Gastroesophageal sphincter (tissue), 4 donors: ENCODE results near the gene SARS1. TPM values are rescaled to one million over a fixed set of nuclear protein-coding genes. Genes with fewer than 3 reads are reported as not detected.

Source experiments
- ATAC-seq: fragments of 150-250 bp; one replicate; pipeline ENCODE4 v1.9.1; 2016; ENCODE audit warnings: mild to moderate bottlenecking, moderate library complexity
- H3K27ac ChIP-seq, 4 donors: fragments of 200-600 bp; sonication (generic) in 3 of 4; 1 replicate in 3 of 4; 2 replicates in 1 of 4; pipeline ENCODE4 v1.5.1; 2016 to 2019
- H3K27me3 ChIP-seq: fragments of 200-600 bp; sonication (generic); one replicate; pipeline ENCODE4 v1.5.1; 2019
- H3K36me3 ChIP-seq, 2 donors: fragments of 200-600 bp; sonication (generic); one replicate each; pipeline ENCODE4 v1.5.1; 2019; ENCODE audit warnings: control low read depth in 1 of 2
- H3K4me1 ChIP-seq, 3 donors: fragments of 200-600 bp; sonication (generic); 1 replicate in 2 of 3; 2 replicates in 1 of 3; pipeline ENCODE4 v1.5.1; 2016 to 2019; ENCODE audit warnings: control low read depth in 2 of 3
- H3K4me3 ChIP-seq, 2 donors: fragments of 200-600 bp; sonication (generic); one replicate each; pipeline ENCODE4 v1.5.1; 2019; ENCODE audit warnings: mild to moderate bottlenecking in 1 of 2, moderate library complexity in 1 of 2
- H3K9me3 ChIP-seq, 3 donors: fragments of 200-600 bp; sonication (generic); one replicate each; pipeline ENCODE4 v1.5.1; 2017 to 2019; ENCODE audit warnings: control low read depth in 2 of 3
- CTCF ChIP-seq, 4 experiments: fragments of 200-600 bp in 2 of 4; fragments of 450-650 bp in 2 of 4; sonication (generic) in 1 of 4; IDR thresholded peaks; one replicate each; pipeline ENCODE4 v1.5.1; 2017 to 2019; ENCODE audit warnings: antibody characterized with exemption in 4 of 4, mild to moderate bottlenecking in 2 of 4, moderate library complexity in 2 of 4
- EP300 ChIP-seq: sonication (generic); formaldehyde crosslinking; IDR thresholded peaks from one replicate; pipeline ENCODE4 v1.6.1; 2017; ENCODE audit warnings: antibody characterized with exemption, mild to moderate bottlenecking
- POLR2A ChIP-seq, 2 donors: fragments of 450-650 bp; IDR thresholded peaks; one replicate each; pipeline ENCODE4 v1.6.1; 2017; ENCODE audit warnings: antibody characterized with exemption in 2 of 2, mild to moderate bottlenecking in 2 of 2, moderate library complexity in 1 of 2
- POLR2AphosphoS5 ChIP-seq: sonication (generic); formaldehyde crosslinking; IDR thresholded peaks from one replicate; pipeline ENCODE4 v1.6.1; 2017; ENCODE audit warnings: antibody characterized with exemption
- WGBS, 2 donors: methylation state at CpG; one replicate each; pipeline ENCODE4 v1.1.5; 2018; ENCODE audit warnings: low coverage in 1 of 2; 5-methylcytosine and 5-hydroxymethylcytosine counted together
- total RNA-seq, 4 donors: library from RNA; depleted of rRNA; stranded (reverse); fragments of >200 nt; gene quantifications; one replicate each; pipeline ENCODE4 v1.1.0, GENCODE V29; 2016

SARS1 gene
- total RNA-seq, 4 donors from 2014 or later: 154 to 187 (median 158) TPM

DNA sequence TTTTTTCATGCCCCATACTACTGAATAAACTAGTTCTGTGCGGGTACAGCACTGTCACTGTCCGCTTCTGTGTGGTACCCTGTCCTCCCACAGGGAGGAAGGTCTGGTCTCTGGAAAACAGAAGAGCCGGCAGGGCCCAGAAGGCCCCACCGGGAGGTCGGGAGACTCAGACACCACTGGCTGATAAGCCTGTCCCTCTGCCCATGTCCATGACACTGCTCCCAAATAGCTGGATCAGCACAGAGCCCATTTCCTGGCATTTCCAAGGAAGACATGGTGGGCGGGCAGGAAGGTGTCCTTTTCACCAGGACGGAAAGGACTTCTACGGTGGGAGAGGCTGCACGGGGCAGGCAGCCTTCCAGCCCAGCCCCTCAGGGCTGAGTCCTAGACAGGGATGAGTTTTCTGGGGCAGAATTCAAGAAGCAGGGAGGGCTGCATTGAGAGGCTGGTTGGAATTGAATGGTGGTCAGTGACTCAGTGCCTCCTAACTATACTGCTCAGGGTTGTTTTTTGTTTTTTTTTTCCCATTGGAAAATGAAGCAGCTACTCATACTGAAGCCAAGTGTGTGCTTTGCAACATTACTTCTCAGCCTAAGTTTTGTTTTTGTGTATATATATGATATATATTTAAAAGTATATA lies 62.1 kb downstream of the SARS1 start:
- Histone ChIP-seq H3K4me3 (no peak overlapping the region), H3K9me3 (no peaks in the 10 kb centered on the region), H3K27me3 (no peaks in the 10 kb centered on the region), H3K36me3 (peaks cover 0 to 42% of the 10 kb centered on the region in 2 donors), H3K27ac (peak overlapping the region in 3 of 4 donors; percentile 58 to 74 (median 64)), H3K4me1 (peaks cover 5 to 62% (median 6%) of the 10 kb centered on the region in 3 donors)
- ATAC-seq: no peak
- TF ChIP-seq EP300: no peak
- TF ChIP-seq POLR2AphosphoS5: no peak
- TF ChIP-seq CTCF (IDR thresholded peaks at IDR 0.05): no peak
- TF ChIP-seq POLR2A (IDR thresholded peaks at IDR 0.05): no peak
- 59 to 70% methylated on average over 2 to 5 of the region's 9 CpGs for WGBS, 2 donors

- TF ChIP-seq EP300: no peak
- peak in 3 of 4 experiments; percentile 88 to 92 (median 88) for TF ChIP-seq CTCF (IDR thresholded peaks at IDR 0.05)
- ATAC-seq: peak; percentile 47
- peak overlapping the region in 3 of 4 donors; percentile 46 to 65 (median 56) for H3K27ac ChIP-seq
- no peaks in the 10 kb centered on the region for H3K9me3 ChIP-seq
- no peak overlapping the region for H3K4me3 ChIP-seq
- 21% methylated on average over 2 of the region's 7 CpGs; no CpG with 5 or more reads in 1 of the 2 donors for WGBS, 2 donors
- H3K27me3 ChIP-seq: no peaks in the 10 kb centered on the region
- peaks cover 0 to 31% of the 10 kb centered on the region in 2 donors for H3K36me3 ChIP-seq
- peaks cover 6 to 80% (median 17%) of the 10 kb centered on the region in 3 donors for H3K4me1 ChIP-seq
Observed at GRCh38 chr1:109277434-109278204, 63.9 kb downstream of the SARS1 start.

DNA sequence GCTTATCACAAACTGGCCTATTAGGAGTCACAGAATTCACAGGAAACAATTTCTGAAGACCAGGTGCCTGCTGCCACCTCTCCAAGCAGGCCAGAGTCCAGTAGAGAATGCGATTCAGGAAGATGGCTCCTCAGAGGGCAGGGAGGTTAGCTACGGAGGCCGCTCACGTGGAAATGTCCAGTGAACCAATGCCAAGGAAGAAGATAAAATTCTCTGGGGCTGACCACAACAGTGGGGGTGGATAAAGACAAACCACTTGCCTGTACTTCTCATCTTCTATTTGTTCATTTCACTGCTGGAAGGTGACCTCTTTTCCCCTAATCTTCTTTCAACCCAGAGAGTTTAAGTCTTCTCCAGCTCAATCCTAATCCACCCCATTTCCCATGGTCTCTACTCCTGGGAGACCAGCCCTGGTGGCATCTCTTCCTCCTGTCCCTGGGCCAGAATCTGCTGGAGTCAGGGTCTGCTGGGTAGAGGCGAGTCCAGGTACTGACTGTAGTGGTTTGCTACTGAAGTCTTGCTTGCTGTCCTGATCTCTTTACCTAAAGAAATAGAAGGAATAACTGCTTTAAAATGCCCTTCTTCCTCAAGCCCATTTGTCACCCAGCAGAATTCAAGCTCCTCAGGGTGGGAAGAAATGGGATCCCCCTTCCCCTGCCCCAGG lies 66.0 kb downstream of the SARS1 start:
- WGBS, 2 donors: 74 to 80% methylated on average over 1 to 4 of the region's 5 CpGs

GRCh38 chr1:109280862-109281261 lies 67.1 kb downstream of the SARS1 start:
- peak overlapping the region in 1 of 2 donors; percentile 65 for H3K4me3 ChIP-seq
- WGBS, 2 donors: 44 to 80% methylated on average over 1 to 3 of the region's 12 CpGs
- no peak for ATAC-seq

More for the DNA sequence above, 66.0 kb downstream of the SARS1 start:
- no peak for TF ChIP-seq POLR2A (IDR thresholded peaks at IDR 0.05)
- Histone ChIP-seq H3K4me3 (no peak overlapping the region), H3K9me3 (no peaks in the 10 kb centered on the region), H3K27ac (peak overlapping the region in 2 of 4 donors; percentile 20 to 24), H3K27me3 (no peaks in the 10 kb centered on the region), H3K36me3 (peaks cover 0 to 21% of the 10 kb centered on the region in 2 donors), H3K4me1 (peaks cover 3 to 84% (median 21%) of the 10 kb centered on the region in 3 donors)
- ATAC-seq: no peak

More at GRCh38 chr1:109280862-109281261, 67.1 kb downstream of the SARS1 start:
- Histone ChIP-seq H3K4me1 (peaks cover 0 to 78% (median 21%) of the 10 kb centered on the region in 3 donors), H3K36me3 (peaks cover 0 to 21% of the 10 kb centered on the region in 2 donors), H3K27me3 (no peaks in the 10 kb centered on the region), H3K27ac (peak overlapping the region in 2 of 4 donors; percentile 35 to 87), H3K9me3 (no peaks in the 10 kb centered on the region)
- TF ChIP-seq POLR2A (IDR thresholded peaks at IDR 0.05) (no peak), POLR2AphosphoS5 (no peak), EP300 (no peak), CTCF (IDR thresholded peaks at IDR 0.05) (no peak)
